GM12874 (cell line): ENCODE measurements around the gene RBM20.

ENCODE experiments used
- TF ChIP-seq, protein P1 (sequence below): IDR thresholded peaks from 2 replicates; pipeline ENCODE4 v1.5.1; 2011; ENCODE audit warnings: low read depth, mild to moderate bottlenecking, control low read depth, low read length, moderate library complexity; ENCODE audit not compliant: insufficient read depth

Gene RBM20

DNA sequence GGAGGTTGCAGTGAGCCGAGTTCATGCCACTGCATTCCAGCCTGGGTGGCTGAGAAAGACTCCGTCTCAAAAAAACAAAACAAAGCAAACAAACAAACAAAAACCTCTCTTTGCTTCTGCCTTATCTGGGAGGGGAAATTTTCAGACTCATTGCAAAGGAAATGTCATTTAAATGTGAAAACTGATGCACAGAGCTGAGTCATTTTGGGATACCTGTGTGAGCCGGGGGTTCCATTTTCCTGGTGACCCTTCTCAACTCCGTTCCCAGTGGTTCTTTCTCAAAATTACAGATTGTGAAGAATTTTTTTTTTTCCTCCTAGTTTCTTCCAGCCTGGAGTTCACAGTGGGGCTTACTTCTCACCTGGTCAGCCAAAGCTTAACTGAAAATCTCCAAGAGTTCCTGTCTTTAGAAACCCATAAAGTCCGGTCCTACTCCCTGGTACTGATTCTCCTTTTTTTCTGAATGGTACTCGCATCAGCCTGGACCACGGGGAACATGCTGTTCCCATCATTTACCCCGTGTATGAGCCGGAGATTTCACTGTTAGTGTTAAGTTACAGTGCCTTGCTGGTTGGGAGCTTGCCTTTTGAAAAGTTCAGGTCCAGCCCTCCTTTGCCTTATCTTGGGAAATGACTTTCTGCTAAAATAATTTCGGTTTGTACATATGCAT is 56.9 kb downstream of the RBM20 start:
- TF ChIP-seq, protein P1, sequence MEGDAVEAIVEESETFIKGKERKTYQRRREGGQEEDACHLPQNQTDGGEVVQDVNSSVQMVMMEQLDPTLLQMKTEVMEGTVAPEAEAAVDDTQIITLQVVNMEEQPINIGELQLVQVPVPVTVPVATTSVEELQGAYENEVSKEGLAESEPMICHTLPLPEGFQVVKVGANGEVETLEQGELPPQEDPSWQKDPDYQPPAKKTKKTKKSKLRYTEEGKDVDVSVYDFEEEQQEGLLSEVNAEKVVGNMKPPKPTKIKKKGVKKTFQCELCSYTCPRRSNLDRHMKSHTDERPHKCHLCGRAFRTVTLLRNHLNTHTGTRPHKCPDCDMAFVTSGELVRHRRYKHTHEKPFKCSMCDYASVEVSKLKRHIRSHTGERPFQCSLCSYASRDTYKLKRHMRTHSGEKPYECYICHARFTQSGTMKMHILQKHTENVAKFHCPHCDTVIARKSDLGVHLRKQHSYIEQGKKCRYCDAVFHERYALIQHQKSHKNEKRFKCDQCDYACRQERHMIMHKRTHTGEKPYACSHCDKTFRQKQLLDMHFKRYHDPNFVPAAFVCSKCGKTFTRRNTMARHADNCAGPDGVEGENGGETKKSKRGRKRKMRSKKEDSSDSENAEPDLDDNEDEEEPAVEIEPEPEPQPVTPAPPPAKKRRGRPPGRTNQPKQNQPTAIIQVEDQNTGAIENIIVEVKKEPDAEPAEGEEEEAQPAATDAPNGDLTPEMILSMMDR: no peak

- TF ChIP-seq, protein P1: no peak
These were observed 57.5 kb downstream of the RBM20 start for GRCh38 chr10:110701617-110701971.

GRCh38 chr10:110704070-110704469 is 59.9 kb downstream of the RBM20 start:
- TF ChIP-seq, protein P1: no peak

DNA sequence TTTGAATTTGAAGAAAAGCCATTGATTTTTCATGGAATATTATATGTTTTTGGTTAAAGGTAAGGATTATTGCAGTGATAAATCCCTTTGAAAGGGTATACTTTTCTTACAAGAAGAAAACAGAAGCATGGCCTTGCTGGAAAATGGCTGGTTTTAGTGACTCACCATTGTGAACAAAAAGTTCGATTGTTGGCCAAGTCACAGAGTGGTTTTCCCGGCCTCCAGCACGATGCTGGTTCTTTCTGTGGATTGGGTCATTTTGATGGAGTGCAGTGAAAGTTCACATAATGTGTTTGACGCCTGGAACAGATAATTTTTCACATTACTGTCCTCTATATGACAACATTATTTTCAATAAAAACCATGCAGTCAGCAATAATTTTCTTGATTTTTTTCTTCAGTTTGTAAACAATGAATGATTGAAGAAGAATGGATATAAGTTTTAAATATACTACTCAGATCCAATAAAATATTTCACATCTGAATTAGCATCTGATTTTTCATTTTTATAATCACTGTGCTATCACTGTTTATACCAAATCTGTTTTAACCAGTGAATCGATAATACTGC is 60.9 kb downstream of the RBM20 start:
- TF ChIP-seq, protein P1: no peak

- TF ChIP-seq, protein P1: no peak
These were observed 62.6 kb downstream of the RBM20 start for GRCh38 chr10:110706690-110707098.

GRCh38 chr10:110708776-110709443 is 64.8 kb downstream of the RBM20 start:
- TF ChIP-seq, protein P1: no peak

- TF ChIP-seq, protein P1: no peak
These were observed 65.3 kb downstream of the RBM20 start for GRCh38 chr10:110709444-110709828.
